ELR (cell line): ENCODE results near the gene TESK2.
A peak's percentile ranks its signal among the peaks of the same experiment; 100 is the strongest.
"Not testable (repeated sequence)": the region's sequence is repeated elsewhere in the genome, so short reads cannot be mapped to it uniquely, and the experiment has no call there.

Experiments
- DNase-seq: peaks from one replicate; pipeline ENCODE4 v3.0.0-alpha.2; 2015; ENCODE audit warnings: low read depth

TESK2 gene

DNA sequence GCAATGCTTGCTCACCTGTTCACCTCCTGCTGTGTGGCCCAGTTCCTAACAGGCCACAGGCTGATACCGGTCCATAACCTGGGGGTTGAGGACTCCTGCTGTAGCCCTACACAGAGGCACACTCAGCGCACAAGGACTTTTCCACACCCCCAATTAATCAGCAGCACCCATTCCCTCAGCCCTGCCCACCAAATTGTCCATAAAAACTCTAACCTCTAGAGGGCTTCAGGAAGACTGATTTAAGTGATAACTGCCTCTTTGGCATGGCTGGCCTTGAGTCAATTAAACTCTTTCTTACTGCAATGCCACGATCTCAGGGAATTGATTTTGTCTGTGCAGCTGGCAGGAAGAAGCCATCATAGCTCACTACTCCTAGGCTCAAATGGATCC lies 79.5 kb downstream of the TESK2 start:
- peak; percentile 17 for DNase-seq

DNA sequence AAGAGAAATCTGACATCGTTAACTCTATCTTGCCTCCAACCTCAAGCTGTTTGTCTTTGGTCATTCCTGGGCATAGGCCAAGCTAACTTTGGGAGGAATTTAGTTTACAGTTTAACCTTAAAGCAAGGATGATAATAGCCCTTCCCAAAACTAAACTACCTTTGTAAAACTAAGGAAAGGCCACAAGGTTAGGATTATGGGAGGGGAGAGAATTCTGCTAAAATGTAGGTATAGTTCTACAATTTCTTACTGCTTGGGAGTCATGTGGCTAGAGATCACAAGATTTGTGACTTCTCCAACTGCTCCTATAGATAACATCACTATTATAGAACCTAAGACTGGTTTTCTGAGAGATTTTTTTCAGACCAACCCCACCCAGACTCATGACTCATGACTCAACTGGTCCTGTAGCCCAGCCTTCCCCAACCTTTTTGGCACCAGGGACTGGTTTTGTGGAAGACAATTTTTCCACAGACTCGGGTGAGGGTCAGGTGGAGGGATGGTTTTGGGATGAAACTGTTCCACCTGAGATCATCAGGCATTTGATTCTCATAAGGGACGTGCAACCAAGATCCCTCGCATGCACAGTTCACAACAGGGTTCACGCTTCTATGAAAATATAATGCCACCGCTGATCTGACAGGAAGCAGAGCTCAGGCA lies 80.0 kb downstream of the TESK2 start:
- DNase-seq, result peak; percentile 13

DNA sequence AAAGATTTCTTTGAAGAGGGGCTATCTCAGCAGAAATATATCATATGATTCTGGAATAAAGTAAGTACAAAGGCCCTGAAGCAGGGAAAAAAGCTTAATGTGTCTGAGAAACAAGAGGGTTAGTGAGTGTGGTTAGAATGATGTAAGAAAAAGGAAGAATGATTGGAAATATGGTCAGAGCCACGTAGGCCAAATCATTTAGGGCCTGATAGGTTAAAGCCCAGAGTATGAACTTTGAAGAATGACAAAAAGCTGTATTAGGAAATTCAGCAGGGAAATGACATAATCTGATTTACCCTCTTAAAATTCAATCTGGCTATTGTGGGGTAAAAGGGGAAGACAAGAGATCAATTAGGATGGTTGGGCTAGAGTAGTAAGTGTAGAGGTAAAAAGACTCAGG lies 81.7 kb downstream of the TESK2 start:
- DNase-seq, result no peak

DNA sequence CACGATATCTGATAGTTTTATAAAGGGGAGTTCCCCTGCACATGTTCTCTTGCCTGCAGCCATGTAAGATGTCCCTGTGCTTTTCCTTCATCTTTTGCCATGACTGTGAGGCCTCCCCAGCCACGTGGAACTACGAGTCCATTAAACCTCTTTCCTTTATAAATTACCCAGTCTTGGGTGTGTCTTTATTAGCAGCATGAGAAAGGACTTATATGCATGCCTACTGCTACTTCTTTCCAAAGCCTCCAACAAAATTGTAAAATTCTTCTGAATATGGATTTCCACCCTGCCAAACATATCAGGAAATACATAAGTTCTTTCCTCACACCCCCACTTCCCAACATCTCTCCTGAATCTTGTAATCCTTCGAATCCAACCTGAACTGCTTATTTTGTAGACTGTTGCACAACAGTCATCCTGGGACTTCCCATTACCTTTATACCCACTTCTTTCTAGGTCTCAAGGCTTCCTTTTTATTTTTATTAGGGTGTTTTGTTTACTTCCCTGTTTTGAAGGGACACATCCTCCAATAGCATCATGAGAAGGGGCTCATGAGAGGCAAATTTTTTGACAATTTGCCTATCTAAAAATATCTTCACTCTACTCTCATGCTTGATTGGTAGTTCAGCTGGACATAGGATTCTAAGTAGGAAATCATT lies 83.2 kb downstream of the TESK2 start:
- DNase-seq, result no peak

DNA sequence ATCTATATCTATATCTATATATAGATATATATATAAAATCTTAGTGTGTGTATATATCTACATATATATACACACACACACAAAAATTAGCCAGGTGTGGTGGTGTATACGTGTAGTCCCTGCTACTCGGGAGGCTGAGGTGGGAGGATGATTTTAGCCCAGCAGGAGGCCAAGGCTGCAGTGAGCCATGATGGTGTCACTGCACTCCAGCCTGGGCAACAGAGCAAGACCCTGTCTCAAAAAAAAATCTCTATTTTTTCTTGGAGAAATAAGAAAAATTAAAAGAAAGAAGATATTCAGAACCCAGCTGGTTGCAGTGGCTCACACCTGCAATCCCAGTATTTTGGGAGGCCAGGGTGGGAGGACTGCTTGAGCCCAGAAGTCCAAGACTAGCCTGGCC lies 85.3 kb downstream of the TESK2 start:
- DNase-seq, result no peak

DNA sequence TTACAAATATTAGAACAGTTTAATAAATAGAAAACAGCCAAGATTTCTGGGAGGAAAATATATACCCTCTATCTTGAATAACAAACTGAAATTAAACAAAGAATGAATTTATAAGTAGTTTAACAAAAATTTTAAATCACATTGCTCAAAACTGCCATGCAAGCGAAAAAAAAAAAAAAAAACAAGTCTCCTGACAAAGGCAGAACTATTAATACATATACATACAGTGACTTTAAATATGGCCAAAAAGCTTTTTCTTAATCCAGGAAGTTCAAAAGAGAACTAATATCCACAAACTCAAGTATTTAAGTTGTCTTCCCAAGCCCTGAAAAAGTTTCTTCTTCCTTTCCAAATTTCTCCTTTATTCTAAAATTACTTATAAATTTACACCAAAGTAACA lies 87.2 kb downstream of the TESK2 start:
- no peak for DNase-seq

DNA sequence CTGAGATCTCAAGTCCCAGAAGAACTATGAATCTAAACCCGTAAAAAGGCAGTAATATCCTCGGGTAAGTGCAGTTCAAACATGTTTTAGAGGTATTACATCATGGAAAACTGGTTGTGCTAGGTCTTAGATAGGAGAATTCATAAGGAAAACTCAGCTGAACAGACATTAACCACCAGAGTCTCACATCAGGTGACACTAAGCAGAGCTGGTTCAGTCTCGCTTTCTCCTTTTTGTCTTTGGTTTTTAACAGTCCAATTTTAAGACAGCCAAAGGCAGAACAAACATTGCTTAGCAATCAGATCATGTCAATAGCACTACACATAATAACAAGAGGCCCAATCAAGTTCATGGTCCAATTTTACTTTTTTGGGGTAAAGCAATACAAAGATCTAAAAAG lies 87.7 kb downstream of the TESK2 start:
- DNase-seq, result no peak

DNA sequence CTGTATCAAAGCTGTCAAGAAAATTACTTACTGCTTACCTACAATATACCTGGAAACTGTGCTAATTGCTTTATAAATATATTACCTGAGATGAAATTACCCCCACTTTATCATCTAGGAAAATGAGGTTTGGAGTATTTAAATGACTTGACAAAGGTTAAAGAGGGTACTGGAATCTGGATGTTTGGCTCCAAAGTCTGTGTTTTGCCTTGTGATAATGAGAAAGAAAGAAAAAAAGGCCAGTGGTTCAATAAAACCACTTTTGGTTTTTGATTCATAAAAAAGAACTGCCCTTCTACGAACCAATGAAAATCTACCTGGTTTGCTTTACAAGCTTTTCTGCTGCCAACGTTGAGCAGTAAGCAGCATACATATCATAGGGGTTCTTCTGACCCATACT lies 89.4 kb downstream of the TESK2 start:
- no peak for DNase-seq

DNA sequence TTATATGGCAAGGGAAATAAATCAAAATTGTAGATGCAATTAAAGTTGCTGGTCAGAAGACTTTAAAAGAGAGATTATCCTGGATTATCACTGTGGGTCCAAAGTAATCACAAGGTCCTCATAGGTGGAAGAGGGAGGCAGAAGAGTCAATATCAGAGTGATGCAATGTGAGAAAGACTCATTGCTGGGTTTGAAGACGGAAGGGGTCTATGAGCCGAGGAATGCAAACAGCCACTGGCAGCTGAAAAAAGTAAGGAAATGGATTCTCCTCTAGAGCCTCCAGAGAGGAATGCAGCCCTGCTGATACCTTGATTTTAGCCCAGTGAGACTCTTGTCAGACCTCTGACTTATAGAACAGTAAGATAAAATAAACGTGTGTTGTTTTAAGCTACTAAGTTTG lies 90.9 kb downstream of the TESK2 start:
- DNase-seq, result no peak

DNA sequence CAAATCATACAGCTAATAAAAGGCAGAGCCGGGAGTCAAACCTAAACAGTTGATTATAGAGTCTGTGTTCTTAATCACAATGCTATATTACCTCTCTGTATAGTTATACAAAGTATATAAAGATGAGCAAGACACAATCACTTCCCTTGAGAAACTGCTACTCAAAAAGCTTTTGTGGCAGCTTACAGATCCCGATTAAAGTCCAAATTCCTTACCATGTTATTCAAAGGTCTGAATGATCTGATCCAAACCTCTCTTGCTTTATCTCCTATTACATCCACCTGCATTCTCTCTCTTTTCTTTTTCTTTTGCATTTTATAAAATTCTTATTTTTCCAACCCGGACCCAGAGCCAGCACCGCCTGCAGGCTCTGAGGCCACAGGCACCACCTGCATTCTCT lies 93.7 kb downstream of the TESK2 start:
- no peak for DNase-seq

DNA sequence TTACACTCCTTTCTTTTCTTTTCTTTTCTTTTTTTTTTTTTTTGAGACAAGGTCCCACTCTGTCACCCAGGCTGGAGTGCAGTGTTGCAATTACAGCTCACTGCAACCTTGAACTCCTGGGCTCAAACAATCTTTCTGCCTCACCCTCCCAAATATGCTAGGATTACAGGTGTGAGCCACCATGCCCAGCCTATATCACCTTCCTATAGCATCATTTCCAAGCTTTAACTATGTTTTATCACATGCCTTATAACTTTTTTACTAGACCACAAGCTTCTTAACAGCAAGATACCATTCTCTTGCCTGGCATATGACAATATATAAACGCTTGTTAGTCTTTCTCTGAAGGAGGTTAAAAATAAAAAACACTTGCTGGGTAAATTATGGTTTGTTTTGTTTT lies 95.4 kb downstream of the TESK2 start:
- DNase-seq, result no peak

DNA sequence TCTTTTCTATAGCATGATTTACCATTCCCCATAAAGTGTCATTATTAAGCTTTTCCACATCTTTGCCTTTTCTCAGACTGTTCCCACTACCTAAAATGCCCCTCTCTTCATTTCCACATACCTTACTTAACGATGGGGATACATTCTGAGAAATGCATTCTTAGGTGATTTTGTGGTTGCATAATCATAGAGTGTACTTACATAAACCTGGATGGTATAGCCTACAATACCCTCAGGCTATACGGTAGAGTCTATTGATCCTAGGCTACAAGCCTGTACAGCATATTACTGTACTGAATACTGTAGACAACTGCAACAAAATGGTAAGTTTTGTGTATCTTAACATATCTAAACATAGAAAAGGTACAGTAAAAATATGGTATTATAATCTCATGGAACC lies 95.9 kb downstream of the TESK2 start:
- DNase-seq, result no peak

DNA sequence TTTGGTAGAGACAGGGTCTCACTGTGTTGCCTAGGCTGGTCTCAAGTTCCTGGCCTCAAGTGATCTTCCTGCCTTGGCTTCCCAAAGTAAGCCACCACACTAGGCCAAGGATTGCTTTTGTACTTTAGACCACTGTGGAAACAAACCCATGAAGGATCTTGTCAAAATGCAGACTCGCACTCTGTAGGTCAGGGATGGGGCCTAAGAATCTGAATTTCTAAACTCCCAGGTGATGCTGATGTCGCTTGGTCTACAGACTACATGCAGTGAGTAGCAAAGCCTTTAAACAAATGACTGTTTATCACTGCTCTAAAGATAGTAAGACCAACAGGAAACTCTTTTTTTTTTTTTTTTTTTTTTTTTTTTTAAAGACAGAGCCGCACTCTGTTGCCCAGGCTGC lies 96.6 kb downstream of the TESK2 start:
- no peak for DNase-seq

DNA sequence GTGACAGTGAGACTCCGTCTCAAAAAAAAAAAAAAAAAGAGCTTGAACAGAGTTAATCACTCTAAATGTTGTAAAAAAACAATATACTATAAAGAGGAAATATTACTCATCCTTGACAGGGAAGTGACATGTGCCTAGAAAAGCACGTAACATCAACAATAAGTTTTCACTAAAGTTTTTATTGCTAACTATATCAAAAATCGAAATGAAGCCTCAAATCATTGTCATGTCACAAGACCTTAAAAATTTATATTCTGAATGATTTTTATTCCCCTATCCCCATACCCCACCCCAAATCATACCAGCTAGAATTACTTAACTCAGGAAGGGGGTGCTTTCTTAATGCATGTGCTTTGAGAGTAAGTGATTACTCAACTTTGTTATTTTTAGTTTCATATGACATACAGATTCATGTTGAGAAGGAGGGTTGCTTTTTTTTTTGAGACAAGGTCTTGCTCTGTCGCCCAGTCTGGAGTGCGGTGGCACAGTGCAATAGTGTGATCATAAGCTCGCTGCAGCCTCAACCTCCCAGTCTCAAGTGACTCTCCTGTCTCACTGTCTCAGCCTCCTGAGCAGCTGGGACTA lies 97.2 kb downstream of the TESK2 start:
- DNase-seq, result peak; percentile 37

DNA sequence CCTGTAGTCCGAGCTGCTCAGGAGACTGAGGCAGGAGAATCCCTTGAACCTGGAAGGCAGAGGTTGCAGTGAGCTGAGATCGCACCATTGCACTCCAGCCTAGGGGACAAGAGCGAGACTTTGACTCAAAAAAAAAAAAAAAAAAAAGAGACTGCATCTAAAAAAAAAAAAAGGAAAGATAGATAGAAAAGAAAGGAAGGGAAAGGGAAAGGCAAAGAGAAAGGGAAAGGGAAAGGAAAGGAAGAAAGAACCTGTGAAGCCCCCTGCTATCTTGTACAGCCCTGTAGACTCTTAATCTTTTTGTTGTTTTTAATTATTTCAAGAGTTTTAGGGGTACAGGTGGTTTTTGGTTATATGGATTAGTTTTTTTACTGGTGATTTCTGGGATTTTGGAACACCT lies 104.7 kb downstream of the TESK2 start:
- no peak for DNase-seq

DNA sequence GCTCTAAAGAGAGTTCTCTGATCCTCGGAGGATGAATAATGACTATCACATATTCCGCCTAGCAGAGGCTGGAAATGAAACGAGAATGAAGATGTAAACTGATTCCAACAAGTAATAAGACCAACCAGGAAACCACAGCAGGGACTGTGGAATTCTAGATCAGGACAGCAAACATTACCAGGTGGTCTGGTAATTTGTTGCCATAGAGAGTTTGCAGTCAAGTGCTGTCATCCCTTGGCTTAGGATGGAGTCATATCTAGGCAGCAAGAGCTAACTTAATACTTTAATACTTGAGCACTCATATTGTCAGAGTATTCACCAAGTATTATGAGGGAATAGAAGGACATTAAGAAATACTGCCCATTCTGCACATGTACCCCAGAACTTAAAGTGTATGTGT lies 105.7 kb downstream of the TESK2 start:
- DNase-seq, result no peak

DNA sequence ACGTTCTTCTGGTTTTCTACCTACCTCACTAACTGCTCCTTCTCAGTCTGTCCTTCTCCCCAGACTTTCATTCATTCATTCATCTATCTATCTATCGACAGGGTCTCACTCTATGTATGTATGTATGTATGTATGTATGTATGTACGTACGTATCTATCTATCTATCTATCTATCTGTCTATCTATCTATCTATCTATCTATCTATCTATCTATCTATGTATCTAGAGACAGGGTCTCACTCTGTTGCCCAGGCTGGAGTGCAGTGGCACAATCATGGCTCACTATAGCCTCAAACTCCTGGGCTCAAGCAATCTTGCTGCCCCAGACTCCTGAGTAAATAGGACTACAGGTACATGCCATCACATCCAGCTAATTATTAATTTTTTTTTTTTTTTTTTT lies 106.8 kb downstream of the TESK2 start:
- not testable (repeated sequence) for DNase-seq

DNA sequence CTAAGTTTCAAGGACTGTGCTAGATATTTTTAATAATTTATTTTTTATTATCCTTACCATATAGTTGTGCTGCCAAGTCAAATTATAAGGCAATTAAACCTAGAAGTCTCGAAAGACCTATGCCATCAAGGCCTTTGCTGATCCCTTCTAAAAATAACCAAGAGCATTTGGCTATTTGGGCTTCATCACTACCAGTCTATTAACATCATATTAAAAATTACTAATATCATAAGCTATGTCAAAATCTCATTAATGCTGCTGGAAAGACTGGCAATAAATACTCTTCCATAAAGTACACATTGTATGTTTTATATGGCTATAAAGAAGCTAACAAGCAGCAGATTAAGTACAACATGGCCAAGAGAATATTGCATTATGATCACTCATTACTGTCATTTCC lies 107.8 kb downstream of the TESK2 start:
- DNase-seq, result no peak

DNA sequence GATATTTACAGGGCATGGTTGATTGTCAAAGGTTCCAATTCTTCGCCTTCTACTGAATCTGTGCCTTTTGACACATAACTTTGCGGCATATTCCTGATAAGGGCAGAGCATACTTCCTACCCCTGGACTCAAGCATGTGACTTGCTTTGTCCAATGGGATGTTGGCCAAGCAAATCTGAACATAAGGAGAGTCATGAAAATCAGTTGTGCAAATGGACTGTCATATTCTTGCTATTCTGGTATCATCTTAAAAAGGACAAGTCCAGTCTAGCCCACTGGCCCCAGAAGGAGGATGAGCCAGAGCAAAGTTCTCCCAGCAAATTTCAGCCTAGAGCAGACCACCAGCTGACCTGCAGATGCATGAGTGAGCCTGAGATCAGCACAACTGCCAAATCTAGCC lies 109.7 kb downstream of the TESK2 start:
- no peak for DNase-seq

DNA sequence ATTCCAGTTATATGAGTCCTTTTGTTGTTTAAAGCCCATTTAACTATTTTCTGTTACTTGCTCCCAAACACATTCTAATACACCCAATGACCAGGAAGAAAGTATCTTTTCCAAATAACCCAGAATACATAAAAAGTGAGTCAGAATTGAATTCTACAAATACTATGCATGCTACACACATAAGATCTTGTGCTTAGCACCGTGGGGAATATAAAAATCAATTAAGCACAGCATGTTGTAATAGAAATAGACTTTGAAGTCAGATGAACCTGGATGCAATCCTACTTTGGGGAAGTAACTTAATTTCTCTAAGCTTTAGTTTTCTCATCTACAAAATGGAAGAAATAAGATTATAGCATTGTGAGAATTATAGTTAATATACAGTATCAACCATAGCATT lies 110.2 kb downstream of the TESK2 start:
- no peak for DNase-seq

DNA sequence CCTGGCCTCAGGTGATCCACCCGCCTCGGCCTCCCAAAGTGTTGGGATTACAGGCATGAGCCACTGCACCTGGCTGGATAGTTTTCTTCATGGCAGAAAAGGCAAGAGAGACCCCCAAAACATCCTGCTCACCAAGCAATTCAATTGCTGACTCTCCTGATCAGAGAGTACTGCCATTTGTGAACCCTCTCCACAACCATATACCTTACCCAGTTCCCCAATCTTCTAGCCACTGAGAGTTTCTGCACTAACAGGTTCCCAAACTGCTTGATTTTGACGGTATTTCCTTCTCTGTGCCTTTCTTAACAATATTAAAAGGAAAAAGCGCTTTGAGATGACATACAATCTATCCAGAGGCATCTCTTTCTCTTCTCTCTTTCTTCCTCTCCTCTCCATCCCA lies 110.8 kb downstream of the TESK2 start:
- no peak for DNase-seq

DNA sequence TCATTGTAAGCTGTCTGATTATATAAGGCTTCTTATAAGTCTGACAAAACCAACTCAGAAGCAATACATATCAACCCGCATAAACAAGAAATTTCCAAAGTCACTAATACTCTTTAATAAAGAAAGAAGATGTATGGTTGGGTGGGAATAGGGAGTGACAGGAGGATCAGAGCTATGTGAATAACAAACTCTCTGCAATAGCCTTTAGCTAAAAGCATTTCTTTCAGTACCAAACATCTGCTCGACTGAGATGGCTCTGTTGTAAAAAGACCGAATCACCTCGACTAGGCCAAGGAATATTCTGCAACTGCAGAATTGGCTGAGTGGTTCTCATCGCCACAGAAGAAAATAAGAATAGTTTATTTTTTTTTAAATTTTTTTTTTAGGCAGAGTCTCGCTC lies 111.4 kb downstream of the TESK2 start:
- DNase-seq, result no peak

DNA sequence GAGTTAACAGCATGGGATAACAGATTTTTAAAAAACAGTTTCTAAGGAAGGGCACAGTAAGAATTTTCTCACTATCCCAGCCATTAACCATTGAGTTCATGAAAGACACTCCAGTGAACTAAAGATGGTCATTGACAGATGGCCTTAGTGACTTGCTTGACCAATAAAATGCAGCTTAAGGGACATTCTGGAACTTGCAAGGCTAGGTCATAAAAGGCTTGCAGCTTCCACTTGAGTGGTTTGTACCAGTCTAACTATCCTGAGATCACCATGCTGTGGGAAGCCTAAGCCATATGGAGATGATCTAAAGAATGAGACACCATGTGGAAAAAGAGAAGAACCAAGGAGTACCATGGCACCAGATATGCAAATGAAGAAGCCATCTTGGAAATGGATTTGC lies 112.8 kb downstream of the TESK2 start:
- DNase-seq, result no peak
